PC-3 (cell line): ENCODE measurements around the gene VPS35. TPM values are rescaled to one million over a fixed set of nuclear protein-coding genes. Genes with fewer than 3 reads are reported as not detected.

Source experiments
- ATAC-seq: fragments of 200-7000 bp; cut with Tn5 transposase; 2 replicates; pipeline ENCODE4 v1.9.1; 2020; ENCODE audit warnings: mild to moderate bottlenecking, moderate library complexity
- BruUV-seq: library from RNA; stranded (reverse); fragments of 400-500 nt; replicated peaks from 2 replicates; lab custom pipeline; 2021; lab: Mats Ljungman, UMichigan
- CTCF ChIA-PET: fragments of 300-600 bp; sonication (Branson Sonifier 250); formaldehyde crosslinking; loops from one replicate; lab custom pipeline; 2022; ENCODE audit warnings: antibody characterized with exemption; lab: Charles Lee
- POLR2A ChIA-PET: fragments of 300-600 bp; sonication (Branson Sonifier 250); formaldehyde crosslinking; loops from one replicate; lab custom pipeline; 2022; ENCODE audit warnings: antibody characterized with exemption; ENCODE audit not compliant: unreplicated experiment; lab: Charles Lee
- DNase-seq: peaks from one replicate; pipeline ENCODE4 v3.0.0-alpha.2; 2015
- H2AFZ ChIP-seq: fragments of 300-600 bp; sonication (generic); 2 replicates; pipeline ENCODE4 v1.6.0; 2016; ENCODE audit warnings: antibody characterized with exemption, low read length
- H3F3A ChIP-seq: fragments of 300-600 bp; sonication (generic); one replicate; pipeline ENCODE4 v1.6.0; 2017; ENCODE audit warnings: antibody characterized with exemption, low read length, control low read depth, mild to moderate bottlenecking; ENCODE audit not compliant: unreplicated experiment
- H3K27ac ChIP-seq: fragments of 300-600 bp; sonication (generic); 2 replicates; pipeline ENCODE4 v1.5.1; 2016; ENCODE audit warnings: mild to moderate bottlenecking, low read length
- H3K27me3 ChIP-seq: fragments of 300-600 bp; sonication (generic); 2 replicates; pipeline ENCODE4 v1.6.1; 2016; ENCODE audit warnings: low read length, mixed read lengths
- H3K36me3 ChIP-seq: fragments of 300-600 bp; sonication (generic); 2 replicates; pipeline ENCODE4 v1.6.1; 2016; ENCODE audit warnings: low read depth, mixed run types, low read length, mixed read lengths
- H3K4me1 ChIP-seq: fragments of 300-600 bp; sonication (generic); 2 replicates; pipeline ENCODE4 v1.5.1; 2016; ENCODE audit warnings: low read length; ENCODE audit not compliant: insufficient read depth
- H3K4me2 ChIP-seq: fragments of 300-600 bp; sonication (generic); 2 replicates; pipeline ENCODE4 v1.6.0; 2016; ENCODE audit warnings: low read length
- H3K4me3 ChIP-seq: fragments of 300-600 bp; sonication (generic); 2 replicates; pipeline ENCODE4 v1.5.1; 2016; ENCODE audit warnings: mild to moderate bottlenecking, low read length, mixed read lengths
- H3K79me2 ChIP-seq: fragments of 300-600 bp; sonication (generic); 2 replicates; pipeline ENCODE4 v1.6.1; 2017; ENCODE audit warnings: low read length, mixed read lengths
- H3K9ac ChIP-seq: fragments of 300-600 bp; sonication (generic); 2 replicates; pipeline ENCODE4 v1.6.0; 2016; ENCODE audit warnings: mild to moderate bottlenecking, low read length
- H3K9me2 ChIP-seq: fragments of 300-600 bp; sonication (generic); replicated peaks from 2 replicates; pipeline ENCODE4 v1.6.1; 2016; ENCODE audit warnings: mixed run types, low read length, mixed read lengths
- H3K9me3 ChIP-seq: fragments of 300-600 bp; sonication (generic); 2 replicates; pipeline ENCODE4 v1.6.1; 2016; ENCODE audit warnings: low read length, mixed read lengths
- H4K20me1 ChIP-seq: fragments of 300-600 bp; sonication (generic); 2 replicates; pipeline ENCODE4 v1.6.1; 2016; ENCODE audit warnings: low read length, mixed read lengths
- EZH2 ChIP-seq: fragments of 300-600 bp; sonication (generic); IDR thresholded peaks from one replicate; pipeline ENCODE4 v1.6.1; 2017; ENCODE audit warnings: antibody characterized with exemption, mild to moderate bottlenecking, low read length; ENCODE audit not compliant: unreplicated experiment
- EZH2phosphoT487 ChIP-seq: fragments of 300-600 bp; sonication (generic); IDR thresholded peaks from 2 replicates; pipeline ENCODE4 v1.6.1; 2018; ENCODE audit warnings: mild to moderate bottlenecking, antibody characterized with exemption, low read length, borderline replicate concordance
- intact Hi-C: fragments of 100-400 bp; cut with micrococcal nuclease; formaldehyde crosslinking; loops from 2 replicates; pipeline ENCODE4 v1.9.0; 2023
- total RNA-seq: library from RNA; depleted of rRNA; stranded (reverse); fragments of >200 nt; gene quantifications from 2 replicates; pipeline ENCODE4 v1.2.3, GENCODE V29; 2014
- TF ChIP-seq, protein P1 (sequence below): fragments of 300-600 bp; sonication (generic); conservative IDR thresholded peaks from 2 replicates; pipeline ENCODE4 v1.5.1; 2017; ENCODE audit warnings: antibody characterized with exemption, low read depth, mild to moderate bottlenecking, low read length

Gene VPS35
- total RNA-seq, 1 experiment from 2014 or later, result 39.3 TPM

- H3K4me1 ChIP-seq, result no peaks in the 10 kb centered on the region
- intact Hi-C loops, result no loop called here
- no peaks in the 10 kb centered on the region for H3K27me3 ChIP-seq
- no peaks in the 10 kb centered on the region for H3K9me3 ChIP-seq
- H3K36me3 ChIP-seq, result no peaks in the 10 kb centered on the region
- DNase-seq (no peak), ATAC-seq (no peak)
- H4K20me1 ChIP-seq, result no peaks in the 10 kb centered on the region
- H3F3A ChIP-seq, result no peaks in the 10 kb centered on the region
- H3K4me3 ChIP-seq, result no peak overlapping the region
- ChIA-PET POLR2A (no interaction called here), CTCF (no interaction called here)
- no peak overlapping the region for H3K9ac ChIP-seq
- no peak overlapping the region for H2AFZ ChIP-seq
- H3K9me2 ChIP-seq, result no peaks in the 10 kb centered on the region
- H3K4me2 ChIP-seq, result no peak overlapping the region
- no peaks in the 10 kb centered on the region for H3K79me2 ChIP-seq
- TF ChIP-seq EZH2, result no peak
- TF ChIP-seq EZH2phosphoT487, result no peak
- TF ChIP-seq, protein P1, sequence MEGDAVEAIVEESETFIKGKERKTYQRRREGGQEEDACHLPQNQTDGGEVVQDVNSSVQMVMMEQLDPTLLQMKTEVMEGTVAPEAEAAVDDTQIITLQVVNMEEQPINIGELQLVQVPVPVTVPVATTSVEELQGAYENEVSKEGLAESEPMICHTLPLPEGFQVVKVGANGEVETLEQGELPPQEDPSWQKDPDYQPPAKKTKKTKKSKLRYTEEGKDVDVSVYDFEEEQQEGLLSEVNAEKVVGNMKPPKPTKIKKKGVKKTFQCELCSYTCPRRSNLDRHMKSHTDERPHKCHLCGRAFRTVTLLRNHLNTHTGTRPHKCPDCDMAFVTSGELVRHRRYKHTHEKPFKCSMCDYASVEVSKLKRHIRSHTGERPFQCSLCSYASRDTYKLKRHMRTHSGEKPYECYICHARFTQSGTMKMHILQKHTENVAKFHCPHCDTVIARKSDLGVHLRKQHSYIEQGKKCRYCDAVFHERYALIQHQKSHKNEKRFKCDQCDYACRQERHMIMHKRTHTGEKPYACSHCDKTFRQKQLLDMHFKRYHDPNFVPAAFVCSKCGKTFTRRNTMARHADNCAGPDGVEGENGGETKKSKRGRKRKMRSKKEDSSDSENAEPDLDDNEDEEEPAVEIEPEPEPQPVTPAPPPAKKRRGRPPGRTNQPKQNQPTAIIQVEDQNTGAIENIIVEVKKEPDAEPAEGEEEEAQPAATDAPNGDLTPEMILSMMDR, result no peak
- BruUV-seq, result no TSS peak
- no peak overlapping the region for H3K27ac ChIP-seq
Observed at GRCh38 chr16:46733319-46733830, 44.4 kb upstream of the VPS35 start.

- H3F3A ChIP-seq, result no peaks in the 10 kb centered on the region
- H3K79me2 ChIP-seq, result no peaks in the 10 kb centered on the region
- no peaks in the 10 kb centered on the region for H3K9me3 ChIP-seq
- ATAC-seq, result no peak
- H2AFZ ChIP-seq, result no peak overlapping the region
- no peaks in the 10 kb centered on the region for H3K36me3 ChIP-seq
- ChIA-PET CTCF (no interaction called here), POLR2A (no interaction called here)
- no peaks in the 10 kb centered on the region for H3K27me3 ChIP-seq
- no peak for DNase-seq
- no peak overlapping the region for H3K4me2 ChIP-seq
- no TSS peak for BruUV-seq
- H3K9ac ChIP-seq, result no peak overlapping the region
- TF ChIP-seq EZH2 (no peak), EZH2phosphoT487 (no peak)
- TF ChIP-seq, protein P1, result no peak
- no peaks in the 10 kb centered on the region for H3K4me1 ChIP-seq
- intact Hi-C loops, result no loop called here
- no peak overlapping the region for H3K27ac ChIP-seq
- no peak overlapping the region for H3K4me3 ChIP-seq
- no peaks in the 10 kb centered on the region for H4K20me1 ChIP-seq
- H3K9me2 ChIP-seq, result no peaks in the 10 kb centered on the region
Observed at GRCh38 chr16:46732561-46732960, 43.6 kb upstream of the VPS35 start.

DNA sequence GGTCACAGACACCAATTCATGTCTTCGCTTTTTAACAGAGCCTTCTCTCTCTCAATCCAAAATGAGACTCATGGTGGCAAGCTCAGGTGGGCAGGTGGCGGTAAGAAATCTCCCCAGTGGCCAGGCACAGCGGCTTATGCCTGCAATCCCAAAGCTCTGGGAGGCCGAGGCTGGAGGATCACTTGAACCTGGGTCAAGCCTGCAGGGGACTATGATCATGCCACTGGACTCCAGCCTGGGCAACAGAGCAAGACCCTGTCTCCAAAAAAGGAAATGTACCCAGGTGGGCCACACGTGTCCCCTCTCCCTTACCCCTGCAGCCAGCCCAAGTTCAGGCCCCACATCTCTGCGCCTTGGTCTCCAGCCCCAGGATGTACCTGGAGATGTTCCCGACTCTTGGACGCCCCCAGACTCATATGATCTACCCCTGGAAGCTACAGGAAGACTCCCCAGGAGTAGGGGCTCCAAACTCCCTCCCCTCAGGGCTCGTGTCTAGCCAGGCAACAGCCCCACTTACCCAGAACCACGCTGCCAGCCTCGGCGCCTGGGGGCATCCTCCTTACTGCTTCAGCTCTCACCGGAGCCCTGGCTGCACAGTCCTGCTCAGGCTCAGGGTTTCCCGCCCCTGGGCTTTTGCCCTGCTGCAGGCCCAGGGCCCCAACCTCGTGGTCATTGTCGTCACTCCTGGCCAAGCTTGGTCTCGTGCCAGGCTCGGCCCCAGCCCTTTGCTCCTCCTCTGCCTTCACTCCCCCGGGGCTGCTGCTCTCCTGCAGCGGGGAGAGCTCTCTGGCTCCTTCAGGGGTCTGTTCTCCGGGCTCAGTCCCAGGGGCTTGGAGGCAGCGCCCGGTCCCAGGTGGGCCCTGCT is 42.9 kb upstream of the VPS35 start:
- no peak overlapping the region for H3K4me3 ChIP-seq
- no TSS peak for BruUV-seq
- no peak overlapping the region for H3K4me2 ChIP-seq
- H3K9ac ChIP-seq, result no peak overlapping the region
- no peaks in the 10 kb centered on the region for H3K79me2 ChIP-seq
- no peak for DNase-seq
- H4K20me1 ChIP-seq, result no peaks in the 10 kb centered on the region
- no peaks in the 10 kb centered on the region for H3K9me3 ChIP-seq
- ChIA-PET CTCF (no interaction called here), POLR2A (no interaction called here)
- H3K36me3 ChIP-seq, result no peaks in the 10 kb centered on the region
- H3K4me1 ChIP-seq, result no peaks in the 10 kb centered on the region
- H3F3A ChIP-seq, result no peaks in the 10 kb centered on the region
- intact Hi-C loops, result no loop called here
- no peak overlapping the region for H2AFZ ChIP-seq
- no peak for TF ChIP-seq EZH2phosphoT487
- TF ChIP-seq, protein P1, result no peak
- no peak for TF ChIP-seq EZH2
- H3K27me3 ChIP-seq, result no peaks in the 10 kb centered on the region
- H3K27ac ChIP-seq, result no peak overlapping the region
- no peaks in the 10 kb centered on the region for H3K9me2 ChIP-seq
- ATAC-seq, result no peak
